Aorta (tissue), 5 donors: ENCODE measurements around the gene PWWP3B. TPM values are rescaled to one million over a fixed set of nuclear protein-coding genes. Genes with fewer than 3 reads are reported as not detected.
"Not testable (repeated sequence)": the region's sequence is repeated elsewhere in the genome, so short reads cannot be mapped to it uniquely, and the experiment has no call there.

Experiments
- ATAC-seq: fragments of 200-7000 bp; cut with Tn5 transposase; one replicate; pipeline ENCODE4 v1.9.1; 2022; ENCODE audit warnings: moderate library complexity; ENCODE audit not compliant: low FRiP score
- DNase-seq, 2 donors: peaks; one replicate each; pipeline ENCODE4 v3.0.0-alpha.2; 2020
- H3K27ac ChIP-seq, 2 donors: one replicate each; pipeline ENCODE4 v1.5.1; 2013; ENCODE audit warnings: low read length in 2 of 2, mild to moderate bottlenecking in 2 of 2, moderate library complexity in 2 of 2, control low read depth in 1 of 2, inconsistent platforms in 1 of 2, low read depth in 1 of 2
- H3K27me3 ChIP-seq, 2 donors: one replicate each; pipeline ENCODE4 v1.6.1; 2013; ENCODE audit warnings: control low read depth in 1 of 2, low read length in 1 of 2, mild to moderate bottlenecking in 1 of 2, moderate library complexity in 1 of 2; ENCODE audit not compliant: insufficient read depth in 2 of 2, control insufficient read depth in 1 of 2
- H3K36me3 ChIP-seq, 2 donors: one replicate each; pipeline ENCODE4 v1.6.1; 2013; ENCODE audit warnings: control low read depth in 1 of 2, low read length in 1 of 2, mild to moderate bottlenecking in 1 of 2; ENCODE audit not compliant: insufficient read depth in 2 of 2, control insufficient read depth in 1 of 2
- H3K4me1 ChIP-seq, 2 donors: one replicate each; pipeline ENCODE4 v1.6.1; 2013; ENCODE audit warnings: low read length in 2 of 2, control low read depth in 1 of 2, mild to moderate bottlenecking in 1 of 2, moderate library complexity in 1 of 2; ENCODE audit not compliant: insufficient read depth in 2 of 2, control insufficient read depth in 1 of 2
- H3K4me3 ChIP-seq, 2 donors: one replicate each; pipeline ENCODE4 v1.5.1; 2013; ENCODE audit warnings: low read length in 2 of 2, control low read depth in 1 of 2, mild to moderate bottlenecking in 1 of 2
- H3K9me3 ChIP-seq: one replicate; pipeline ENCODE4 v1.6.1; 2013; ENCODE audit warnings: mild to moderate bottlenecking, low read length; ENCODE audit not compliant: control insufficient read depth
- WGBS, 2 donors: extraction: QIAGEN DNeasy Blood & Tissue Kit; methylation state at CpG; one replicate each; pipeline ENCODE4 v1.1.7; 2013; 5-methylcytosine and 5-hydroxymethylcytosine counted together
- intact Hi-C, 2 donors: fragments of 100-400 bp; cut with DNase I; formaldehyde crosslinking; loops; one replicate each; pipeline versions ENCODE4 v1.14.2 to v1.15.0; 2022
- polyA plus RNA-seq, 2 donors: library from polyadenylated mRNA; stranded (reverse); fragments of 200-250 nt; gene quantifications; one replicate each; pipeline ENCODE4 v1.2.3, GENCODE V29; 2013
- total RNA-seq, 2 donors: library from RNA; stranded (reverse); fragmentation: NEBNext Ultra II Directional; extraction: Animal tissue kit (Norgen Biotek cat#: 25700); gene quantifications; one replicate each; pipeline ENCODE4 v1.2.1, GENCODE V29; 2021
- donor health status: healthy with polysubstance abuse.
- donor health status: Bipolar disorder and iron deficiency.
- donor health status: DM: no; HTN: no; CAD: no.
- donor health status: DM: no; HTN: no; CAD: no.
- donor health status: DM: yes; HTN: yes; CAD: no.

PWWP3B gene
- total and polyA plus RNA-seq, 4 donors: 0.08 to 0.75 (median 0.15) TPM; not detected in 1

GRCh38 chrX:106177982-106178321, 9.8 kb downstream of the PWWP3B start:
- intact Hi-C loops: no loop called here
- 56 to 78% methylated on average over 4 of the region's 4 CpGs for WGBS, 2 donors
- Histone ChIP-seq H3K4me3 (no peak overlapping the region), H3K36me3 (no peaks in the 10 kb centered on the region), H3K4me1 (no peaks in the 10 kb centered on the region), H3K27me3 (no peaks in the 10 kb centered on the region), H3K9me3 (no peaks in the 10 kb centered on the region), H3K27ac (no peak overlapping the region)
- DNase-seq: no peak
- no peak for ATAC-seq

- WGBS, 2 donors: 49 to 58% methylated on average over 5 of the region's 5 CpGs
- no peaks in the 10 kb centered on the region for H3K27me3 ChIP-seq
- H3K36me3 ChIP-seq: no peaks in the 10 kb centered on the region
- no peak overlapping the region for H3K4me3 ChIP-seq
- H3K4me1 ChIP-seq: no peaks in the 10 kb centered on the region
- H3K9me3 ChIP-seq: no peaks in the 10 kb centered on the region
- intact Hi-C loops: no loop called here
- ATAC-seq: no peak
- H3K27ac ChIP-seq: no peak overlapping the region
- DNase-seq: no peak
Measured at GRCh38 chrX:106178826-106179225, 10.7 kb downstream of the PWWP3B start.

GRCh38 chrX:106183685-106184084, 15.6 kb downstream of the PWWP3B start:
- intact Hi-C loops, H3K36me3 ChIP-seq, H3K4me3 ChIP-seq, ATAC-seq, H3K9me3 ChIP-seq, H3K27me3 ChIP-seq, H3K4me1 ChIP-seq, DNase-seq, H3K27ac ChIP-seq: not testable (repeated sequence)
- 76 to 77% methylated on average over 6 of the region's 6 CpGs for WGBS, 2 donors

- Histone ChIP-seq H3K9me3 (no peaks in the 10 kb centered on the region), H3K27me3 (no peaks in the 10 kb centered on the region), H3K27ac (no peak overlapping the region), H3K36me3 (no peaks in the 10 kb centered on the region), H3K4me3 (no peak overlapping the region), H3K4me1 (no peaks in the 10 kb centered on the region)
- ATAC-seq (no peak), DNase-seq (no peak)
- intact Hi-C loops: no loop called here
- 23 to 28% methylated on average over 3 of the region's 3 CpGs for WGBS, 2 donors
Measured at GRCh38 chrX:106201502-106202178, 33.5 kb downstream of the PWWP3B start.

GRCh38 chrX:106203315-106203714, 35.2 kb downstream of the PWWP3B start:
- Histone ChIP-seq H3K4me3 (no peak overlapping the region), H3K4me1 (no peaks in the 10 kb centered on the region), H3K27ac (no peak overlapping the region), H3K9me3 (no peaks in the 10 kb centered on the region), H3K36me3 (no peaks in the 10 kb centered on the region), H3K27me3 (no peaks in the 10 kb centered on the region)
- DNase-seq (no peak), ATAC-seq (no peak)
- intact Hi-C loops: no loop called here

- no peaks in the 10 kb centered on the region for H3K4me1 ChIP-seq
- no peak for ATAC-seq
Measured at GRCh38 chrX:106208154-106208553, 40.0 kb downstream of the PWWP3B start.

More at GRCh38 chrX:106208154-106208553, 40.0 kb downstream of the PWWP3B start:
- no peaks in the 10 kb centered on the region for H3K9me3 ChIP-seq
- DNase-seq: no peak
- WGBS, 2 donors: 2 to 17% methylated on average over 1 of the region's 1 CpG
- no peaks in the 10 kb centered on the region for H3K27me3 ChIP-seq
- intact Hi-C loops: no loop called here
- H3K27ac ChIP-seq: no peak overlapping the region
- H3K36me3 ChIP-seq: no peaks in the 10 kb centered on the region
- H3K4me3 ChIP-seq: no peak overlapping the region

Other genes with a start within 250 kb of the PWWP3B start
- not detected for gene SERPINA7, start 129.6 kb upstream of the PWWP3B start, total RNA-seq
- not detected for gene SERPINA7, start 129.6 kb upstream of the PWWP3B start, polyA plus RNA-seq